HepG2 (cell line): ENCODE results near the gene LAPTM4A. TPM values are rescaled to one million over a fixed set of nuclear protein-coding genes. Genes with fewer than 3 reads are reported as not detected.

ENCODE experiments used
- ATAC-seq: fragments of 200-7000 bp; cut with Tn5 transposase; 3 replicates; pipeline ENCODE4 v1.9.1; 2020; ENCODE audit warnings: mild to moderate bottlenecking, moderate library complexity
- BruUV-seq: library from RNA; stranded (reverse); fragments of 400-500 nt; replicated peaks from 2 replicates; lab custom pipeline; 2021; lab: Mats Ljungman, UMichigan
- CTCF ChIA-PET: fragments of 300-600 bp; formaldehyde crosslinking; extraction: SDS; loops from one replicate; lab custom pipeline; 2021; ENCODE audit warnings: low total read pairs, inconsistent platforms, low intra/inter-chr PET ratio; lab: Yijun Ruan, JAX
- POLR2A ChIA-PET: fragments of 350-600 bp; sonication (Branson Sonifier 250); formaldehyde crosslinking; loops from one replicate; lab custom pipeline; 2020; ENCODE audit warnings: antibody characterized with exemption, inconsistent platforms; lab: Yijun Ruan, JAX
- DNase-seq: peaks from one replicate; pipeline ENCODE4 v3.0.0-alpha.2; 2015; ENCODE audit warnings: low spot score
- FAIRE-seq: peaks from 3 replicates; lab custom pipeline; 2011; peaks lifted over from hg19 to GRCh38; lab: Jason Lieb, UNC
- H2AFZ ChIP-seq: one replicate; pipeline ENCODE4 v1.6.1; 2011; ENCODE audit warnings: low read length, inconsistent platforms
- H3K27ac ChIP-seq: fragments of 300-600 bp; 3 replicates; pipeline ENCODE4 v1.8.0; 2011; ENCODE audit warnings: mixed run types, mild to moderate bottlenecking, mixed read lengths, low read length, inconsistent platforms; ENCODE audit not compliant: insufficient read depth; ENCODE audit errors: extremely low read length
- H3K27me3 ChIP-seq, 2 experiments: fragments of 200-600 bp in 1 of 2; 2 replicates in 1 of 2; 3 replicates in 1 of 2; pipeline versions ENCODE4 v1.6.0 to v1.8.0; 2011; ENCODE audit warnings: low read length in 2 of 2, mild to moderate bottlenecking in 2 of 2, moderate library complexity in 2 of 2, inconsistent platforms in 1 of 2; ENCODE audit not compliant: insufficient read depth in 2 of 2, control insufficient read depth in 1 of 2
- H3K36me3 ChIP-seq, 2 experiments: fragments of 200-600 bp in 1 of 2; replicated peaks in 1 of 2; 2 replicates in 1 of 2; 3 replicates in 1 of 2; pipeline versions ENCODE4 v1.5.1 to v1.8.0; 2011; ENCODE audit warnings: low read length in 2 of 2, inconsistent platforms in 1 of 2; ENCODE audit not compliant: insufficient read depth in 2 of 2, control insufficient read depth in 1 of 2
- H3K4me1 ChIP-seq: 2 replicates; pipeline ENCODE4 v1.5.1; 2012; ENCODE audit warnings: low read length, inconsistent platforms; ENCODE audit not compliant: insufficient read depth
- H3K4me2 ChIP-seq: 2 replicates; pipeline ENCODE4 v1.6.0; 2011; ENCODE audit warnings: low read depth, low read length, inconsistent platforms
- H3K4me3 ChIP-seq, 3 experiments: fragments of 200-600 bp in 1 of 3; sonication (generic), shearing (Covaris generic) in 1 of 3; replicated peaks in 1 of 3; 2 replicates each; pipeline ENCODE4 v1.5.1; 2011 to 2016; ENCODE audit warnings: low read length in 3 of 3, inconsistent platforms in 2 of 3, low read depth in 2 of 3, mild to moderate bottlenecking in 2 of 3, control low read depth in 1 of 3, mixed read lengths in 1 of 3; ENCODE audit not compliant: insufficient read depth in 1 of 3
- H3K79me2 ChIP-seq: one replicate; pipeline ENCODE4 v1.6.1; 2011; ENCODE audit warnings: low read length, inconsistent platforms; ENCODE audit not compliant: insufficient read depth
- H3K9ac ChIP-seq: 2 replicates; pipeline ENCODE4 v1.6.0; 2011; ENCODE audit warnings: mild to moderate bottlenecking, low read depth, low read length, inconsistent platforms; ENCODE audit not compliant: insufficient read depth
- H3K9me3 ChIP-seq: 2 replicates; pipeline ENCODE4 v1.5.1; 2012; ENCODE audit warnings: mild to moderate bottlenecking, low read length
- H4K20me1 ChIP-seq: 2 replicates; pipeline ENCODE4 v1.6.0; 2011; ENCODE audit warnings: inconsistent platforms, mild to moderate bottlenecking, low read length, moderate library complexity; ENCODE audit not compliant: insufficient read depth
- ARHGAP35 ChIP-seq: sonication (generic); formaldehyde crosslinking; IDR thresholded peaks from 2 replicates; pipeline ENCODE4 v1.9.0; 2022; ENCODE audit warnings: mild to moderate bottlenecking, inconsistent platforms, moderate library complexity, missing genetic modification reagents, borderline replicate concordance
- BORCS8-MEF2B ChIP-seq: sonication (generic); formaldehyde crosslinking; IDR thresholded peaks from 2 replicates; pipeline ENCODE4 v1.8.0; 2022; ENCODE audit warnings: mild to moderate bottlenecking, missing genetic modification reagents
- CEBPB ChIP-seq: IDR thresholded peaks from 2 replicates; pipeline ENCODE4 v1.6.1; 2011; ENCODE audit warnings: low read depth, low read length, improper control_type of control experiment, borderline replicate concordance
- IRF2 ChIP-seq: IDR thresholded peaks from 2 replicates; pipeline ENCODE4 v1.6.1; 2018; ENCODE audit warnings: missing genetic modification reagents, missing compliant biosample characterization
- LBX2 ChIP-seq: sonication (generic); formaldehyde crosslinking; IDR thresholded peaks from 2 replicates; pipeline ENCODE4 v1.5.0; 2020; ENCODE audit warnings: missing genetic modification reagents, mild to moderate bottlenecking, borderline replicate concordance
- NFE2 ChIP-seq: sonication (generic); formaldehyde crosslinking; IDR thresholded peaks from 2 replicates; pipeline ENCODE4 v1.4.0; 2020; ENCODE audit warnings: missing genetic modification reagents
- RXRA ChIP-seq: sonication (generic); formaldehyde crosslinking; IDR thresholded peaks from 2 replicates; pipeline ENCODE4 v1.5.1; 2020; ENCODE audit warnings: missing genetic modification reagents
- SNAI1 ChIP-seq: sonication (generic); formaldehyde crosslinking; IDR thresholded peaks from 2 replicates; pipeline ENCODE4 v1.5.0; 2020; ENCODE audit warnings: mild to moderate bottlenecking, missing genetic modification reagents, borderline replicate concordance
- SRY ChIP-seq: sonication (generic); formaldehyde crosslinking; IDR thresholded peaks from 2 replicates; pipeline ENCODE4 v1.8.0; 2022; ENCODE audit warnings: mild to moderate bottlenecking, missing genetic modification reagents
- TBL1XR1 ChIP-seq: fragments of 150-350 bp; IDR thresholded peaks from 2 replicates; pipeline ENCODE4 v1.6.1; 2014; ENCODE audit warnings: borderline replicate concordance, low read length; ENCODE audit not compliant: partially characterized antibody
- ZBTB38 ChIP-seq: sonication (generic); formaldehyde crosslinking; IDR thresholded peaks from 2 replicates; pipeline ENCODE4 v1.5.1; 2020; ENCODE audit warnings: mild to moderate bottlenecking, missing genetic modification reagents
- ZC3H4 ChIP-seq: sonication (generic); formaldehyde crosslinking; IDR thresholded peaks from 2 replicates; pipeline ENCODE4 v1.4.0; 2020; ENCODE audit warnings: missing genetic modification reagents, borderline replicate concordance
- ZNF136 ChIP-seq: sonication (generic); formaldehyde crosslinking; IDR thresholded peaks from 2 replicates; pipeline ENCODE4 v1.8.1; 2022; ENCODE audit warnings: low read depth, mild to moderate bottlenecking, moderate library complexity, missing genetic modification reagents
- ZNF263 ChIP-seq: sonication (generic); formaldehyde crosslinking; IDR thresholded peaks from 2 replicates; pipeline ENCODE4 v1.4.0; 2020; ENCODE audit warnings: missing genetic modification reagents
- ZNF333 ChIP-seq: sonication (generic); formaldehyde crosslinking; IDR thresholded peaks from 2 replicates; pipeline ENCODE4 v1.4.0; 2020; ENCODE audit warnings: mild to moderate bottlenecking, missing genetic modification reagents, borderline replicate concordance
- ZNF546 ChIP-seq: sonication (generic); formaldehyde crosslinking; conservative IDR thresholded peaks from 2 replicates; pipeline ENCODE4 v1.8.1; 2023; ENCODE audit warnings: mild to moderate bottlenecking, missing genetic modification reagents
- ZNF547 ChIP-seq: sonication (generic); formaldehyde crosslinking; IDR thresholded peaks from 2 replicates; pipeline ENCODE4 v1.5.1; 2020; ENCODE audit warnings: mild to moderate bottlenecking, missing genetic modification reagents
- ZNF598 ChIP-seq: sonication (generic); formaldehyde crosslinking; IDR thresholded peaks from 2 replicates; pipeline ENCODE4 v1.5.1; 2020; ENCODE audit warnings: mild to moderate bottlenecking, missing genetic modification reagents, borderline replicate concordance
- ZNF704 ChIP-seq: sonication (generic); formaldehyde crosslinking; IDR thresholded peaks from 2 replicates; pipeline ENCODE4 v1.8.1; 2023; ENCODE audit warnings: mild to moderate bottlenecking, inconsistent platforms, moderate library complexity, missing genetic modification reagents, borderline replicate concordance
- ZNF768 ChIP-seq: sonication (generic); formaldehyde crosslinking; IDR thresholded peaks from 2 replicates; pipeline ENCODE4 v1.4.0; 2020; ENCODE audit warnings: missing genetic modification reagents
- ZNF816 ChIP-seq: sonication (generic); formaldehyde crosslinking; IDR thresholded peaks from 2 replicates; pipeline ENCODE4 v1.8.0; 2022; ENCODE audit warnings: missing genetic modification reagents, mild to moderate bottlenecking, borderline replicate concordance
- ZSCAN9 ChIP-seq: IDR thresholded peaks from 2 replicates; pipeline ENCODE4 v1.6.1; 2016; ENCODE audit warnings: borderline replicate concordance
- WGBS: methylation state at CpG from one replicate; pipeline ENCODE4 v1.1.6; 2017; ENCODE audit warnings: low lambda C conversion rate; 5-methylcytosine and 5-hydroxymethylcytosine counted together
- in situ Hi-C: cut with HindIII; loops from 2 replicates; pipeline ENCODE4 v1.10.0; 2017; ENCODE audit warnings: low pct_unique_long_range_greater_than_20kb; ENCODE audit not compliant: extremely low pct_ligation_motif_present
- intact Hi-C: fragments of 100-400 bp; cut with micrococcal nuclease; formaldehyde crosslinking; loops from one replicate; pipeline ENCODE4 v1.10.0; 2022; ENCODE audit not compliant: unreplicated experiment
- polyA plus RNA-seq, 8 experiments: library from polyadenylated mRNA; depleted of rRNA in 3 of 8; stranded (reverse) in 7 of 8; unstranded in 1 of 8; fragments of >200 nt; fragmentation: Illumina TruSeq in 4 of 8; extraction: Trizol in 4 of 8; gene quantifications; 2 replicates each; pipeline versions ENCODE4 v1.2.1 to v1.2.3, GENCODE V29; 2011 to 2016; ENCODE audit warnings: low read depth in 4 of 8, missing spikeins in 1 of 8, mixed read lengths in 1 of 8; ENCODE audit not compliant: insufficient read depth in 1 of 8
- total RNA-seq, 5 experiments: library from RNA; depleted of rRNA; stranded (reverse); fragments of >200 nt; fragmentation: Illumina TruSeq; extraction: Trizol; gene quantifications; 2 replicates each; pipeline ENCODE4 v1.2.3, GENCODE V29; 2016; ENCODE audit warnings: low read depth in 1 of 5

The LAPTM4A gene
- total and polyA plus RNA-seq, 2 of the 13 experiments (the other 11 are each of a cell fraction or from before 2014, with no cell fraction given): 116 to 558 TPM

GRCh38 chr2:20012282-20013125, 38.9 kb downstream of the LAPTM4A start, which contains the start of gene MATN3 (continued):
- no peak for TF ChIP-seq ZNF816 (CRISPR knock-in tag)
- no peak for TF ChIP-seq TBL1XR1
- peak; percentile 70; the same call in 1 of the 2 replicates for TF ChIP-seq SRY
- TF ChIP-seq BORCS8-MEF2B (CRISPR knock-in tag): 0 out of 2 replicates have a peak, but pooled peaks have one; percentile 12

GRCh38 chr2:20012032-20012281, 39.5 kb downstream of the LAPTM4A start:
- FAIRE-seq (no peak), DNase-seq (no peak), ATAC-seq (peak; percentile 44)
- intact Hi-C loops: no loop called here
- Histone ChIP-seq H2AFZ (peak overlapping the region; percentile 51), H3K27ac (peak overlapping the region; percentile 72), H3K27me3 (no peaks in the 10 kb centered on the region; a peak in 1 of 5 replicates), H3K4me2 (peak overlapping the region; percentile 95), H3K36me3 (no peaks in the 10 kb centered on the region), H3K4me3 (peak overlapping the region; percentile 71 to 89 (median 71)), H3K4me1 (peaks cover 90% of the 10 kb centered on the region), H3K79me2 (peaks cover 27% of the 10 kb centered on the region), H4K20me1 (no peaks in the 10 kb centered on the region), H3K9ac (peak overlapping the region; percentile 83), H3K9me3 (no peaks in the 10 kb centered on the region)
- ChIA-PET POLR2A (interaction anchor here (0.8 to 8.9 kb wide), 4 partner anchors 22 to 111 kb away, joined by 3 to 109 read pairs (median 6); partner anchors contain the start of genes LAPTM4A, TTC32 and WDR35), CTCF (interaction anchor here (1.4 kb wide), 1 partner anchor 56 kb away, joined by 3 read pairs; no protein-coding TSS in a partner anchor)
- 23% methylated on average over 4 of the region's 4 CpGs for WGBS
- BruUV-seq: no TSS peak
- in situ Hi-C loops: loop anchor here (5.0 kb wide), 1 partner anchor 80 kb away; no protein-coding TSS in a partner anchor
- TF ChIP-seq NFE2 (CRISPR knock-in tag) (no peak), IRF2 (CRISPR knock-in tag) (0 out of 2 replicates have a peak, but pooled peaks have one; percentile 8), SNAI1 (CRISPR knock-in tag) (peak; percentile 23; the same call in 1 of the 2 replicates), LBX2 (0 out of 2 replicates have a peak, but pooled peaks have one; percentile 31), ZNF704 (CRISPR knock-in tag) (peak; percentile 54; the same call in 1 of the 2 replicates), RXRA (CRISPR knock-in tag) (peak; percentile 51; the same call in 1 of the 2 replicates), ZNF546 (0 out of 2 replicates have a peak, but pooled peaks have one; percentile 42), ZBTB38 (CRISPR knock-in tag) (peak; percentile 94), ZC3H4 (CRISPR knock-in tag) (peak; percentile 22; the same call in 1 of the 2 replicates), CEBPB (no peak), ZNF136 (CRISPR knock-in tag) (peak; percentile 50; the same call in 1 of the 2 replicates), ZNF768 (CRISPR knock-in tag) (0 out of 2 replicates have a peak, but pooled peaks have one; percentile 7), ARHGAP35 (CRISPR knock-in tag) (0 out of 2 replicates have a peak, but pooled peaks have one; percentile 37), ZNF263 (CRISPR knock-in tag) (no peak), ZSCAN9 (CRISPR knock-in tag) (no peak), ZNF333 (CRISPR knock-in tag) (0 out of 2 replicates have a peak, but pooled peaks have one; percentile 3), ZNF547 (CRISPR knock-in tag) (peak; percentile 71; the same call in 1 of the 2 replicates), ZNF598 (CRISPR knock-in tag) (peak; percentile 64; the same call in 1 of the 2 replicates)
